ES-I3 (cell line): Measurements from ENCODE around the gene CTIF.

ENCODE experiments used
- H3K36me3 ChIP-seq: 2 replicates; pipeline ENCODE4 v1.6.1; 2013; ENCODE audit warnings: mild to moderate bottlenecking, low read length, control low read depth, moderate library complexity; ENCODE audit not compliant: insufficient read depth
- H3K4me1 ChIP-seq: 2 replicates; pipeline ENCODE4 v1.6.1; 2013; ENCODE audit warnings: mild to moderate bottlenecking, control low read depth, low read length; ENCODE audit not compliant: insufficient read depth
- H3K9ac ChIP-seq: 2 replicates; pipeline ENCODE4 v1.6.1; 2013; ENCODE audit warnings: low read depth, mild to moderate bottlenecking, low read length, moderate library complexity
- H3K9me3 ChIP-seq: 2 replicates; pipeline ENCODE4 v1.6.1; 2013; ENCODE audit warnings: mild to moderate bottlenecking, low read length, moderate library complexity; ENCODE audit not compliant: control insufficient read depth, insufficient read depth

The CTIF gene

DNA sequence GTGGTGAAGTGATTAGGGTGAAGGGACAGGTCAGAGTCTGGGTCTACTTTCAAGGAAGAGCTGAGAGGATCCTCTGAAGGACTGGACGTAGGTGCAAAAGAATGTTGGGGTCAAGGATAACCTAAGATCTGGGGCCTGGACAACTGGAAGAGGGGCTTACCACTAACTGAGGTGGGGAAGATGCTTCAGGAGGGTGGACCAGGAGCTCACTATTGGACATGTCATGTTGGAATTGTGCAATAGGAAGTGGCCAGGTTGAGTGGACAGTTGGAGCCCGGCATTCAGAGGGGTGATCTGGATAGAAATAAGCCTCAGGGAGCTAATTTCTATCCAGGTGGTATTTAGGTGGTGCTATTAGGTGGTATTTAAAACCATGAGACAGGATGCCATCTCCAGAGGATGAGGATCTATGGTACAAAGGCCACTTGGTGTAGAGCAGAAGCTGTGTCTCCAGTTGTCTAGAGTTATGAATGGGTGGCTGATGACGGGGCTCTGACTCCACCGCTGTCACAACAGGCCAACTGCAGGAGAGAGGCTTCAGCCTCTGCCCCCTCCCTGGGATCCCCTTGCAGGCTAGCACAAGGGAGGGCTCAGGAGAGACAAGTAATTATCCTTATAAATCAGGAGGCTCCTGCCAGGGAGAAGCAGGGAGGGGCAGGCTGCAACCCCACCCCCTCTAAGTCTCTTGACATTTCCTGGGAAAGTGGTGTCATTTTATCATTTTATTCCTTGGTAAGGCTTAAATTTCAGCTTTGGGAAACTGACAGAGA, 254.0 kb downstream of the CTIF start:
- H3K9ac ChIP-seq, result no peak overlapping the region

DNA sequence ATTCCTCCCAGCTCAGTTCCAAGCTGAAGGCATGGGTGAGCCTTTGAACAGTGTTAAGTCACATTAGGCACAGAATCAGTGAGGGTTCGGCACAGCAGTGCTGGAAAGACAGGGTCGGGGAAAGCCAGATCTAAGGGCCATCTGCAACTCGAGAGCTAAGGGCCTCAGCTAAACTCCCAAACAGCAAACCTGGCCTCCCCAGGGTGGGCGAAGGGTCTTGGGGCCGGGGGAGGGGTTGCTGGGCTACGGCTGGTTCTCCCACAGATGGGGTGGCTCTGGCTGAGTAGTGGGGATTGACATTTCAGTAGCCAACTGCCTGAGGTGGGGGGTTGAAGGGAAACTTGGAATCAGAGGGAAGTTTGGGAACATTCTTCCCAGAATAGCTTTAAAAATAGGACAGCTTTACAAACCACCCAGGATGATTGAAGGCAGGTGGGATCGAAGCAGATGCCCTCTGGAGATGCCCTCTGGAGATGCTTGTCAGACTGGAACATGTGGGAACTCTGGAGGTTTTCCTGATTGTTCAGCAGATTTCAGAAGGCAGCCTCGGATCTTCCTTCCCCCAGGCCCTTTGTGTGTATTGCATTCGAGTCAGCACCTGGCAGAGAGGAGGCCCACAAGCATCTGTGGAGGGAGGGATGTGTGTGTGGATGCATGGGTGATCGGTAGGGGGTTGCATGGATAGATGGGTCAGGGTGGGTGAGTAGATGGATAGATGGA, 255.6 kb downstream of the CTIF start:
- Histone ChIP-seq H3K4me1 (no peaks in the 10 kb centered on the region), H3K9me3 (no peaks in the 10 kb centered on the region), H3K36me3 (no peaks in the 10 kb centered on the region), H3K9ac (no peak overlapping the region)

More for the DNA sequence above, 254.0 kb downstream of the CTIF start:
- no peaks in the 10 kb centered on the region for H3K4me1 ChIP-seq
- H3K36me3 ChIP-seq, result no peaks in the 10 kb centered on the region
- no peaks in the 10 kb centered on the region for H3K9me3 ChIP-seq

DNA sequence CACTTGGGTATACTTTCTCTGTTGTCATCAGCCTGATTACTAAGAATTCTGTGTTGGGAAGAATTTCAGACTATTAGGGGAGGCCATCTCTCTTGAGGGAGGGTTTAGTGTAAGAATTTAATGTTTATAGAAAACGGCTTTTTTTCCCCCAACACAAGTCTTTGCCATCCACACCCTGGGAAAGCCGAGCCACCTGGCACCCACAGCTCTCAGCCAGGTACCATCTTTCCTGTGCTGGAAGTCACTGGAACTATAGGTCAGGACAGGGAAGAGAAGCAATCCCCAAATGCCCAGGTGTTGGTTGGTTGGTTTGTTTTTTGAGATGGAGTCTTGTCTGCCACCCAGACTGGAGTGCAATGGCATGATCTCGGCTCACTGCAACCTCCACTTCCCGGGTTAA, 256.9 kb downstream of the CTIF start:
- no peaks in the 10 kb centered on the region for H3K9me3 ChIP-seq

DNA sequence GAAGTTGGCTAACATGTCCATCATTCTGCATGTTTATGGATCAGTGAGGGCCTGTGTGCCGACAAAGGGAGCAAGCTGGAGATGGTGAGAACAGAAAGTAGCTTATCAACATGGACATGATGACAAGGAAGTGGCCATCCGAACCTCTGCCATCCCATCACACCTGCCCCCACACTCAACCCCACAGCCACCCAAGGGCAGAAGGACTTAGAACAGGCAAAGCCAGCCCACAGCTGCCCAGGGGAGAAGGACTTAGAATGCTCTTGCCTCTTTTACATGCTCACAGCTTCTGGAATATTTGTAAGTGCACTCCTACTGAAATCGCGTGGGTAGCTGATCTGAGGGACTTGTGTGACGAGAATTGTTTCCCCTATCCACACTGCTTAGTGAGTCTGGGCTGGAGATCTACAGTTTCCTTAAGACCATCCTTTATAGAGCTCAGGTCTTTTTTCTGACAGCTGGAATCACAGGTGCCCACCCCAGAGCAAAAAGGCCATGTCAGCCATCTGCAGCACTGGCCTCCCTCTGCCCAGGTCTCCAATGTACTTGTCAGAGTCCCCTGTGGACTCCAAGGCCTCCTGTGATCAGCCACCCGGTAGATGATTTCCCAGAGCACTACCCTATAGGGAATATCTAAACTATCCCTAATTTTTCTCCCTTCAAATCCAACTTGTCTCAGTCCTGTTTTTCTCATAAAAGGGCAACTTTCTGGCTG, 257.8 kb downstream of the CTIF start:
- Histone ChIP-seq H3K4me1 (no peaks in the 10 kb centered on the region), H3K9ac (no peak overlapping the region), H3K36me3 (no peaks in the 10 kb centered on the region), H3K9me3 (no peaks in the 10 kb centered on the region)

More for the DNA sequence above, 256.9 kb downstream of the CTIF start:
- Histone ChIP-seq H3K36me3 (no peaks in the 10 kb centered on the region), H3K9ac (no peak overlapping the region), H3K4me1 (no peaks in the 10 kb centered on the region)

DNA sequence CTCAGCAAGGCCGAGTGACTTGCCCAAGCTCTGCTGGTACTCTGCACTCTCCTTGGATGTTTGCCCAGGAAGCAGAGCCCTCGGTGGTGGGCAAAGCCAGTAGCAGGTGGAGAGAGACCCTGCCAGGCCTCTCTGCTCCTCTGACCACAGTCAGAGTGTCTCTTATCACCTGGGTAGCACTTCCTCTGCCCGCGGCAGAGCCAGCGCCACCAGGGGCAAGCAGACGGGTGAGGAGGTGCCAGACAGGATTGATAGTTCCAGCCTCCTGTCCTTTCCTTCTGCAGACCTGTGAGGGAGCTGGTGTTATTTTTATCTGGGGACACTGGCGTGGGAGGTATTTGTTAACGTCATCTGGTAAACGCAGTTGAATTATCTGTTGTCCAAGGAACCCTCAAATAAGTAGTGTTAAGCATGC, 259.0 kb downstream of the CTIF start:
- Histone ChIP-seq H3K4me1 (no peaks in the 10 kb centered on the region), H3K9ac (no peak overlapping the region), H3K9me3 (no peaks in the 10 kb centered on the region), H3K36me3 (no peaks in the 10 kb centered on the region)

DNA sequence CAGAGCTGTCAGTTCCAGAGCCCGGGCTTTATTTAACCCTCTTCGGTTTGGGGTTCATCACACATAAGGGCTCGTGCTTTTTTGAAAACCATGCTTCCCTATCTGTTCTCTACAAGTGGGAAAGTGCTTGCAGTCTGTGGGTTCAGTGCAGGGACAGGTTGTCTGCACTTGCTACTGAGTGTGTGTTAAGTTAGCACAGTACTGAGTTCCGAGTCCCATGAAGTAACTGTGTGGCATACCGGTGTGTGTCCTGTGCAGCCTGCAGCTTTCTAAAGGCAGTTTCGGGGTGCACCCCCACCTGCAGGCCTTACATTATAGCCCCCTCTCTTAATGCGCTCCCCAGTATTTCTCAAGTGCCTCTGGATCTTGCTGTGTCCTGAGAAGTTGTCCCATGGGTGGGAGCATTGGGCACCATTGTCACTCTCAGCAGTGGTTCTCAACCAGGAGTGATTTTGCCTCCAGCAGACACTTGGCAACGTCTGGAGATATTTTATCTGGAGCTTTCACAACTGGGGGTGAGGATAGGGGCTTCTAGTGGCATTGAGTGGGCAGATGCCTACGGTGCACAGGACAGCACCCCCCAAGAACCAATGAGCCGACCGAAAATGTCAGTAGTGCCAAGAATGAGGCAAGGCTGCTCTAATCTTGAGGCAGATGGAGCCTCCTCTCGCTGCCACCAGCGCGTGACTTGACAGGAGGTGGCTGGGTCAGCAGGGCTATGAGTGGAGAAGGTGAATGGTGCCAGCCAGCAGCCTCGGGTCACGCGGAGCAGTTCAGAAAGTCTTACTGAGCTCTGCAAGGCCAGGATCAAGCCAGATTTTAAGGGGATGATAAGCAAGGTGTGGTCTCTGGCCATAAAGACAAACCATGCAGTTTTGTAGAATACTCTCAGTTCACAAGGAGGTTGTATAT, 259.8 kb downstream of the CTIF start:
- Histone ChIP-seq H3K9ac (no peak overlapping the region), H3K36me3 (no peaks in the 10 kb centered on the region), H3K4me1 (no peaks in the 10 kb centered on the region), H3K9me3 (no peaks in the 10 kb centered on the region)

DNA sequence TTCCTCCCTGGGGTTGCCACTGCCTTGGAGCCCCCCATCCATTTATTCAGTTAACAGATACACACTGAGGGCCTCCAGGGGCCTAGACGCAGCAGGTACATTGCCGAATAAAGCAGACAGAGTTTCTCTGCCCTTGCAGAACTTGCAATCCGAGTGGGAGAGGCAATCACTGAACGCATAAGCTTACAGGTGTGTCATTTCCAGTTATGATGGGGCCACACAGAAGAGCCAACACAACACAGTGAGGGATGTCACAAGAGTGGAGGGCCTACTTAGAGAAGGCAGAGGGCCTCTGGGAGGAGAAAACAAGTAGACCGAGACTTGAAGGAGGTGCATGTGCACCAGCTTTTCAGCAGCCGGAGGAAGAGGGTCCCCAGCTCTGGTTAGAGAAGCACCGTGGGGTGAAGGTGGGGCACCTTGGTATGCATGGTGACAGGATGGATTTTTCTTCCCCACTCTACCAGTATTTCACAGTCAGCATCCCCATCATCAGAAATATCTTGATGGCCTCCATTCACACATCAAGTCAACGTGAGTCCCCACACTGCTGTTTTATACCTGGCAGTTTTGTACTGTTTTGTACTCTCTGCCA, 261.0 kb downstream of the CTIF start:
- Histone ChIP-seq H3K4me1 (no peaks in the 10 kb centered on the region), H3K9ac (no peak overlapping the region), H3K36me3 (no peaks in the 10 kb centered on the region), H3K9me3 (no peaks in the 10 kb centered on the region)

DNA sequence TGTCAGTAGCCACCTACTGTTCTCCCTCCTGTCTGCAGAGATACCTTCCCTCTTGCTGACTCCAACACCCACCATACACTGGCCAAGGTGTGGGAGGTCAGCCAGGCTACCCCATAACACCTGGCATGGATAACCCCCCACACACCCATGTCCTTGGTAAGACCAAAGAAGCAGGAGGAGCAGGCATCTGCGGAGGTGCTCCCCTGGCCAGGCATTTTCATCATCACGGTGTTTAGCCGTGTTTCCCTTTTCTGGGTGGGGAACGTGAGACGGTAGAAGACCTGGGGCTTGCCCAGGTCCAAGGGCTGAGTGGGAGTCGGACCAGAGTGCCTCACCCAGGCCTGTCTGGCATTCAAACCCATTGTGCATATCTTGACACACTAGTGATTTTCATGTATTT, 261.6 kb downstream of the CTIF start:
- Histone ChIP-seq H3K9ac (no peak overlapping the region), H3K9me3 (no peaks in the 10 kb centered on the region), H3K4me1 (no peaks in the 10 kb centered on the region), H3K36me3 (no peaks in the 10 kb centered on the region)

DNA sequence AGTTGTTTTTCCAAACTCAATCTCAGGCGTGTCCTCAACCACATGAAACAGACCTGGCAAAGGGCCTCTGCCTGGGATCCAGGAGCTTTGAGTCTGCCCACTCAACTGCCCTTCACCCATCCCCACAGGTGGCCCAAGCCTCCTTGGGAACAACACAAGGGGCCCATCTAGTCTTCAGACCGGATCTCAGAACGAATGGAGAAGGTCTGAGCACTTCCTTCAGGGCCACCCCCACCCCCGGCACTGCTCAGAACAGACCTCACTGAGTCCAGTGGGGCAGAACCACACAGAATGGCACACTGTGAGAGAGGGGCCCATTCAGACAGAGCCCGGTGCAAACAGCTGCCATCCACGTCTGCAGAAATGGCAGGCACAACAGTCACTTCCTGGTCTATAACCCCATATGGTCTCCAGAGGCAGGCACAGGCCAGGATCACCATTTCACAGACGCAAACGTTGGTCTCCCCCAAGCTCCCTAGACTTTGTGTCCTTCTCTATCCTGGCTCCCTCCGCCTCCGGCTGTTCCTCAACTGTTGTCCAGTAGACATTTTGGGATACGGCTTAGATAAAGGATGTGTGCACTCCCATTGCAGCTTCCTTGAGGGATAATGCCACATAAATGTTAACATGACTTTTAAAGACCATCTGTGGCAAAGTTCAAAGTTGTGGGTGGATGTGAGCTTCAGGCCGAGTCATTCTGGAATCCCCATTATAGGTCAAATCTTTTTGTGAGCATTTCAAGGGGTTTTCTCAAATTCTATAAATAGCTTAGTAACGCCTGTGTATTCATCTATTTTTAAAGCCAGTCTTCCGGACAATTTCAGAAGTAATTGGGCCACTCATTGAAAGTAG, 262.3 kb downstream of the CTIF start:
- H3K9ac ChIP-seq, result no peak overlapping the region
- H3K36me3 ChIP-seq, result no peaks in the 10 kb centered on the region
- no peaks in the 10 kb centered on the region for H3K9me3 ChIP-seq
- H3K4me1 ChIP-seq, result no peaks in the 10 kb centered on the region

DNA sequence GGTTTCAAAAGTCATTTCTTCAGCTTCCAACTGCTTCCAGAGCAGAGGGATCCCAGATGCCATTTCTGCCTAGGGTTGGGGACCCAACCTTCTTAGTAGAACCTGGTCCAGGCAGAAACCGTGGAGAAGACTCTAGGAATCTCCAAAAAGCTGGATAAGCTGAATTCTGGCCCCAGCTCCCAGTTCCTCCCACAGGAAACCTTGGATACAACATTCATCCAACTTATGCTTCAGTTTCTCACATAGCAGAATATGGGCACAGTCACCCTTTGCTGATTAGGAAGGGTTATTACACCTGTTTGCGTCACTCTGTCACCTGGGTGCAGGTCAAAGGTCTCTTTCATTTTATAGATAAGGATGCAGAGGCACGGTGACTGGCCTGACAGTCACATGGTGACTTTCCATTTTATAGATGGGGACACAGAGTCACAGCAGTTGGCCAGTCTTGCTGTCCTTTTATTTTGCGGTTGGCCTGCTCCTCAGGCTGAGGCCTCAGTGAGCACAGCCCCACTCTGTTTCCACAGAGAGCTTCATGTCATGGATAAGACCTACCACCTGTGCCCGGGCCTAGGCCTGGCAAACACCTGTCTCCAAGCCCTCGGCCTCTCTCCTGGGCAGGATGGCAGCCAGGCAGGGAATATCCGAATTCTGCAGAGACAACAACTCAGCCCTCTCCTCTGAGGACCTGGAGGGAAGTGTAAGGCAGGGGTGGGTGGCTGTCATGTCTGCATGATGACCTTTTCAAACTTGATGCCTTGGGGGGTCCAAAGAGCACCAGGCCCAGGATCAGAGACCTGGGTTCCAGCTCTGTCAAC, 263.1 kb downstream of the CTIF start:
- no peaks in the 10 kb centered on the region for H3K9me3 ChIP-seq
- no peak overlapping the region for H3K9ac ChIP-seq
- H3K4me1 ChIP-seq, result no peaks in the 10 kb centered on the region
- H3K36me3 ChIP-seq, result no peaks in the 10 kb centered on the region

DNA sequence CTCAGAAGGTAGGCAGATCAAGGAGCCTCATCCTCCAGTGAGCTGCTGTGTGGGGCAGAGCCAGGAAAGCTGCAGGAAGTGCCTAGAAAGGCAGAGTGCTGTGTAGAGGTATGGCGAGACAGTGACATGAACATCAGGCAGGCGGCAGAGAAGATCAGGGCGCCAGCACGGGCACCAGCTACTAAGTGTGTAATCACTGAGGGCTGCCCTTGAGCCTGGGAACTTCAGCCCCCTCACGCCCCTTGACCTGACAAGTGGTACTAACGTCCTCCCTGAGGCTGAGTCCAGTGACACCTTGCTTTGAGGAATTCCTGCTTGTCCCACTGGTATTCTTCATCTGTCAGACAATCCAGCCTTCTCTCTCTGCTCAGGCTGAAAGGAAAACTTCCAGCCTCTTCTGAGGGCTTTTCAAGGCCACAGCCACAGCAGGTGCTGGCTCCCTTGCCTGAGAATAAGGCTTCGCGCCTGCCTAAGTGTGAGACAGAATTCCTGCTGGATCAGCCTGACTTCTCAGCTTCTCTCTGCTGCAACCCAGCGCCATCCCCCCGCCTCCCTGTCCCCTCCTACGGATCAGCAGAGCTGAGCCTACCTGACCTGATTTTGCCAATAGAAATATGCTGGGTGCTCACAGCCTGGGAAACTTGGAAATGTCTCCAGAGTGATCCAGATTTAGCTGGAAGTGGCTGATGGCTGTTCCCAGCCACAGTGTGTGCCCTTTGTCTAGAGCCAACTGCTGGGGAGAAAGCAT, 263.9 kb downstream of the CTIF start:
- no peaks in the 10 kb centered on the region for H3K4me1 ChIP-seq
- no peak overlapping the region for H3K9ac ChIP-seq
- H3K36me3 ChIP-seq, result no peaks in the 10 kb centered on the region
- H3K9me3 ChIP-seq, result no peaks in the 10 kb centered on the region

DNA sequence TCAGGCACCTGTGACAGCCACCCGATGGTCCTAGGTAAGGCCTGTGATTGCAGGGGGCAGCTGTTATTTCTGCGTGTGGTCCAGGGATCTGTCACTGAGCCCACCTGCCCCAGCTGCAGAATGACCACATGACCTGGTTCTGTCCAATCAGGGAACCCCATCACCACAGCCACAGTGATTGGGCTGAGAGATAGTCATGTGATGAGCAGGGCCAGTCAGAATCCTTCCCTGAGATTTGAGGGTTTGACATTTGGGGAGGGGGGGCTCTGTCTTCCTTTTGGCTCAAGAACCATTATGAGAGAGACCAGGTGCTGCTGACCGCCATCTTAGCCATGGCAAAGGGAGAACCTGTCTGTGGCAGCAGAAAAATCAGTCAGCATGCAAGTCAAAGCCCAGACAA, 264.7 kb downstream of the CTIF start:
- Histone ChIP-seq H3K9me3 (no peaks in the 10 kb centered on the region), H3K4me1 (no peaks in the 10 kb centered on the region), H3K9ac (no peak overlapping the region), H3K36me3 (no peaks in the 10 kb centered on the region)
